GM19395 (cell line): ENCODE measurements around the gene GFY.

Experiments
- ATAC-seq: cut with Tn5 transposase; IDR thresholded peaks from one replicate; pipeline ENCODE4 v1.9.1; 2021; ENCODE audit warnings: mild to moderate bottlenecking, moderate library complexity; ENCODE audit not compliant: unreplicated experiment

GFY gene, protein sequence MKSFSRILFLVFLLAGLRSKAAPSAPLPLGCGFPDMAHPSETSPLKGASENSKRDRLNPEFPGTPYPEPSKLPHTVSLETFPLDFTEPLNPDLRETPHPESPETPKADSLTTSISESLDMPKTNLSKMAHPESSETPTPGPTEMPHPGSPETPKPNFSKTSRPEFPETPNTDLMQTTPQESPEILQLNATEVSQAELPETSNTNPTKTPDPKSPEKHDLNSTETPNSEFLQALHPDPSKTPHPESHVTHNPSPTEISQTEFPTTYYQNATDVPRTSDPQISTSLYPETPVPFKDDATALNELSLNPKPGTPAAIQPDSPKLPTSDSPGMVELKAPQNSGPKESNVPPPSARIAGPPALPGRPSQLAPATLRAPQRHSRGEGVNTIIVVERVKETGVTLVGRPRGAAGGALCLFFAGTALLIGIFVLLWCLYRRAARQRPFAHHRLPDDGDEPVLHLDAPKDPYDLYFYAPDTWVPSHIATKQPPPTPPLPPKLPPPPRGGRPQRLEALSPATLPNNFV

DNA sequence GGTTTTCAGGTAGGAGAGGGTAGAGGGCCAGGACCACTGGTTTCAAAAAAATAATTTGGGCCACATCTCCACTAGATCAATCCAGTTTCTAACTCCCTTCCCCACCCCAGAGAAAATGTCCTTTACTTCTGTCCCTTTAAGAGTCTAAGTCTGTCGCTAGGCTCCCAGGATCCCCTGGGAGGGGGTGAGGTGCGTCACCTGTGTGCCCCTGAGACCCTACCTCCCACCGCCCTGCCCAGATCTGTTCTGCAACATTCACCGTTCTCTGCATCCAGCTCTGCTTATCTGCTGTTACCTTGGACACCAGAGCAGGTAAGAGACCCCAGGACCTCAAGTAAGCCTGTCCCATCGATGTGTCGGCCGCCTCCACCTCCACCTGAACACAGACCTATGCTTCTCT, at the start of gene GFY:
GFY (plus strand) TSS at position 211 of the 400 bp plus-strand sequence. CDS start 1,043 bp downstream, outside the sequence.
- ATAC-seq: no peak

GRCh38 chr19:49378512-49378911, 46.7 kb upstream of the GFY start:
- ATAC-seq: no peak

DNA sequence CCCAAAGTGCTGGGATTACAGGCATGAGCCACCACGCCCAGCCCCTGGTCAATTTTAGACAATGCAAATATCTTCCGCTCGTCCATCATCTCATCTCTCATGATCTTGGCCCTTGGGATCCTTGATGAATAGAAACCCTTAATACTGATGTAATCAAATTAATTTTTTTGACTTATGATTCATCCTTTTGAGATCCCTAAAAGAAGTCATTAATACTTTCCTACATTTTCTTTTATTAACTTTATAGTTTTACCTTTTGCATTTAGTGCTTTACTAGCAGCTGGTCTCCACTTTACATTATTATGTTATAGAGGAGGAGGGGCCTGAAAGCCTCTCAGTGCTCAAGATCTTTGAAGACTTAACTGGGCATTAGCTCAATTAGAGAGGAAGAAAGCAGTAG, 44.8 kb upstream of the GFY start:
- no peak for ATAC-seq

GRCh38 chr19:49382639-49383038, 42.5 kb upstream of the GFY start:
- ATAC-seq: no peak

GRCh38 chr19:49383599-49383998, 41.6 kb upstream of the GFY start:
- ATAC-seq: no peak

DNA sequence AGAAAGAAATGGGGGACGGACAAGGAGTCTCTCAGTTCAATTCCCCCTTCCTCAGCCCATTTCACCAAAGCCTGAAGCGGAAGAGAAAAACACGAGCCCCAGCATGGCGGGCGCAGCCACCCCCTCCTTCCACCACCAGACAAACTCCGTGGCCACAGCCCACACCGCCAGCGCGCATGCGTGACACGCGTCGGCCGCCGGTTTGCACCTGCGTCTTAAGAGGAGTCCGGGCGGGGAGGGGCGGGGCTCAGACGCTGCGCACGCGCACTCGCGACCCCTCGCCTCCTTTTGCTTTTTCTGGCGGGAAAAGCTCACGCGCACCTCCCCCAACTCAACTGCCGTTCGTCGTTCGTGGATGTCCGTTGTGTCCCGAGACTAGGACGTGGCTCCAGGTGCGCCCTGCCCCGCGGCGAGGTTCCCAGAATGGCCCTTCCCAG, 37.2 kb upstream of the GFY start, which contains the start of gene KASH5:
KASH5 (plus strand) TSS at position 314 of the 437 bp plus-strand sequence. CDS start 2,635 bp downstream, outside the sequence.
- ATAC-seq: no peak

DNA sequence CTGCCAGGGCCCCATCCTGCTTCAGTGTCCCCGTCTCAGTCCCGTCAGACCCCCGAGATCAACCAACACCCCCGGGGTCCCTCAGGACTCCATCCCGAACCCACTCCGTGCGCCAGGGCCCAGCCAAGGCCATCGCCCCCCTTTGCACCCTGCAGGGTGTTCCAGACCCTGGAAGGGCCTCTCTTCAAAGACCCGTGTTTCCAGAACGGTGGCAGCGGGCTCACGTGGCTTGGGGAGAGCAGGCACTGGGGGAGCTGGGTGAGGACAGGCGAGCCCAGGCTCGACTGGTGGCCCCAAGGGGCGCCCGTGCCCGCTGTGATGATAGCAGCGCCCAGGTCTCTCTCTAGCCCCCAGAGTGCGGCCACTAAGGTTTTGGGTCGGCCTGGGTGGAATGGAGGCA, 35.8 kb upstream of the GFY start:
- no peak for ATAC-seq

GRCh38 chr19:49390131-49390928, 34.9 kb upstream of the GFY start:
- ATAC-seq: no peak

DNA sequence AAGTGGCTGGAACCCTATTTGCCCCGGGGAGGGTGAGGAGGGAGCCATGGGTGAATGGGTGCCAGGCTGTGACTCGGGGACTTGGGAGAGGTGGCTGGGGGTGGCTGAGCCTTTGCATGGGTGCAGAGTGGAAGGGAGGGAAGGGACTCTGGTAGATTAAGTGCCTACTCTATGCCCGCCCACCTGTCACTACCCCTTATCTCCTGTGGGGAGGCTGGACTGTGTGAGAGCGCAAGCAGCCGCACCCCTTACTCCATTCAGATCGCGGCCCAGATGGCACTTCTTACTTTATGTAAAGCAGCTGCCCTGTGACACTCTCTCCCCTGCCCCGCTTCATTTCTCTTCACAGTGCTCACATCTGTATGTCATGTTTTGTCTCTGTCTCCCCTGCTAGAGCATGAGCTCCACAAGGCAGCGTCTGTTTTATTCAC, 34.2 kb upstream of the GFY start:
- ATAC-seq: no peak

DNA sequence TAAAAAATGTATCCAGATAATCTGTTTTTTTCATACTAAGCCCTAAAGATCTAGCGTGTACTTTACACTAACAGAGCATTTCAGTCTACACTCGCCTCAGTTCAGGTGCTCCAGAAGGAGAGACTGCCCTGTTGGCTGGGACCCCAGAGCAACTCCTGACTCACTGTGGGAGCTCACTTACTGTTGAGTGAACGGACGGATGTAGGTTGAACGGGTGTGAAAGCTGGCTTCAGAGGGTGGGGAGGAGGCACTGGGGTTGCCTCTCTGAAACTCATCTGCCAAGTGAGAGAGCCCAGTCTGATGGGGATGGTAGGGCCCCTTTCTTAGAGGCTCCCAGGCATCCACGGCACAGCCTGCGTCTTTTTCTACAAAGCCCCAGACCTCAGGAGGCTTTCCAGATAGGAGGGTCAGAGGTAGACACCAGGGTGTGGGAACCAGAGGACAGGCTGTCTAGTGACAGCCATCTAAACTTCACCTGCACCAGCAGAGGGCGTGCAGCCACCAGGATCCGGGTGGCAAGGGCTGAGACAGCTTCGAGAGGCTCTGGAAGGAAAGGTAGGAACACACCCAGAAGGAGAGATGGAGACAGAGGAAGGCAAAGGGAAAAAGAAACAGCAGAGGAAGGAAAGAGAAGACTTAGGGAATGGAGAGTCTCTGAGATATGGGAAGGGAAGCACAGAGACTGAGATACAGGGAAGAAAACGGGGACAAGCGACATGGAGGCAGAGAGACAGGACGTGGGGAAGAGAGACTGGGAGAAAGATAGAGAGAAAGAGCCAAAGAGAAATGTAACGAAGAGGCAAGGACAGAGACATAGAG, 33.4 kb upstream of the GFY start:
- peak; percentile 60 for ATAC-seq

GRCh38 chr19:49393881-49394280, 31.3 kb upstream of the GFY start:
- no peak for ATAC-seq

GRCh38 chr19:49395581-49396407, 29.4 kb upstream of the GFY start:
- ATAC-seq: no peak

DNA sequence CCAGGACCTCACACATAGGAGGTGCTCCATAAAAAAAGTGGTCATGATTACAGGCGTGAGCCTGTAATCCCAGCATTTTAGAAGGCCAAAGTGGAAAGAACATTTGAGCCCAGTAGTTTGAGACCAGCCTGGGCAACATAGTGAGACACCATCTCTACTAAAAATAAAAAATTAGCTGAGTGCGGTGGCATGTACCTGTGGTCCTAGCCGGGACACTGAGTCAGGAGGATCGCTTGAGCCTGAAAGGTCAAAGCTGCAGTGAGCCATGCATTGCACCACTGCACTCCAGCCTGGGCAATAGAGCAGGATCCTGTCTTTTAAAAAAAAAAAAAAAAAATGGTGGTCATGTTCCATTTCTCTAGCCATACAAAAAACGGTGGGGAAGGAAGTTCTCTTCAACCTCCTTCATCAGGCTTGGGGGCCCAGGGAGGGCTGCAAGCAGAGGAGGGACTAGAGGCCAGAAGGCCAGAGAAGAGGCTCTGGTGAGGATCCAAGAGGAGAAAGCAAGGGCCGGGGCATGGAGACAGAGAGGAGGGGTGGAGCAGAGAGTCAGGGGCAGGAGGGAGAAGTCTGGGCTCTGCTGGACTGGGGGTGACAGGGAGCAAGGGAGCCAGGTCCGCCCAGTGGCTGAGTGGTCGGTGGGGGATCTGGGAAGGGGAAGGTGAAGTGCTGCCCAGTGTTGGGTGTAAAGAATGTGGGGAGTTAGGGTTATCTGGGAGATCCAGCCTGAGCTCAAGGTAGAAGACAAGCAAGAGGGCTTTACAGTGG, 28.3 kb upstream of the GFY start:
- ATAC-seq: no peak

DNA sequence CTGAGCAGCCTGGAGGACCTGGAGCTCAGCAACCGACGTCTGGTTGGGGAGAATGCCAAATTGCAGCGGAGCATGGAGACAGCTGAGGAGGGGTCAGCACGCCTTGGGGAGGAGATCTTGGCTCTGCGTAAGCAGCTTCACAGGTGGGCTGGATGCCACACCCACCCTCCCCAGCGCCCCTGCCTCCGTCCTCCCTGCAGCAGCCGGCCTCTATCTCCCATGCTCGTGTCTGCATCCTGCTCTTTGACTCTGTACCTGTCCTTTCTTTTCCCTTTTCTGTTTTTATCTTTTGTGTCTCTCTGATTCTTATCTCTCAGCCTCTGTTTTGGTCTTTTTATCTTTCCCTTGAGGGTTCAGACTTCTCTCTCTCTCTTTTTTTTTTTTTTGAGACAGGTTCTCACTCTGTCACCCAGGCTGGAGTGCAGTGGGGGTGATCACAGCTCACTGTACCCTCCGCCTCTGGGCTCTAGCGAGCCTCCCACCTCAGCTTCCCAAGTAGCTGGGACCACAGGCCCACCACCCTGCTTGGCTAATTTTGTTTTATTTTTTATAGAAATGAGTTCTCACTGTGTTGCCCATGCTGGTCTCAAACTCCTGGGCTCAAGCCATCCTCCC, 27.1 kb upstream of the GFY start:
- no peak for ATAC-seq

DNA sequence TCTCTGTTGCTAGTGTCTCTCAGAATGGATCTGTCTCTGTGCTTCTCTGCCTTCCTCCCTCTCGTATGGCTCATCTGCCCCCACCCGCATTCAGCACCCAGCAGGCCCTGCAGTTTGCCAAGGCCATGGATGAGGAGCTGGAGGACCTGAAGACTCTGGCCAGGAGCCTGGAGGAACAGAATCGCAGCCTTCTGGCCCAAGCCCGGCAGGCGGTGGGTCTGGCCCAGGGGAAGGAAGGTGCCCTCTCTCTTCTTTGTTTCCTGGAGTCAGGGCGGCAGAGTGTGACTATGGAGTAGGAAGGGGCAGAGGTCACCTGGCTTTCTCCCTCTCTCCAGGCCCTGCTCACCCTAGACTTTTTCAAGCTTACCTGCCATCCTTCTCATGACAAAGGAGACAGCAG, 26.3 kb upstream of the GFY start:
- ATAC-seq: no peak

- ATAC-seq: no peak
These were observed 25.2 kb upstream of the GFY start for GRCh38 chr19:49400029-49400428.

DNA sequence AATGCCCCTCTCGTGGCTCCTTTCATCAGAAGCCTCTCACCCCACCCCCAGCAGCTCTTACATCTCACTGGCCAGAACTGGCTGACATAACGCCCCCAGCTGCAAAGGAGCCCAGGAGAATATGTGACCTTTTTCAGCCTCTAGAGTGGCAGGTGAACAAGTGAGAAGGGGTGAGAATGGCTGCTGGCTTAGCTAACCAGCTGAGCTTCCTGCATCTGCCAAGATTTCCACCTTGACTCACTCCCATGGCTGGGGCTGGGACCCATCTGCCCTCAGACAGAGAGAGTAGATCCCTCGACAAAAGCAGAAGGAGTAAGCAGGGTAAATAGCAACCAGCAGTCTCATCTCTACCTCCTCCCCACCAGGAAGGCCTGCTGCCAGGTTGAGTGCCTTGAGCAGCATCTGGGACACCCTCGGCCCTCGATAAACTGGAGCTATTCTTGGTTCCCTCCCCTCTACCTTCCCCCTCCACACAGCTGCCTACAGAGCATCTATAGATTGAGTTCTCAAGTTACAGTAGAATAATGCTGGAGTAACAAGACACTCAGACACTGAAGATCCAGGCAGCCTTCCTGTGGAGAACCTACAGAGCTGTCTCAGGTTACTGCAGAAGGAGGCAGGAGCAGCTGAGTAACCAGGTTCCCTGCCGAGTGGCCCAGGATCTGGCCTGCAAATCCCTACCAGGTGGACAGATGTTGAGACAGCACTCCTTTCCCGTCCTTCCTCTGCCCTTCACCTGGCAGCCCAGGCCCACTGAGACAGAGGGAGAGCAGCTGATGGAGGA, 21.6 kb upstream of the GFY start:
- no peak for ATAC-seq

- no peak for ATAC-seq
These were observed 18.1 kb upstream of the GFY start for GRCh38 chr19:49407079-49407478.
